Measurements from ENCODE around the gene LCP1.

Gene LCP1

DNA sequence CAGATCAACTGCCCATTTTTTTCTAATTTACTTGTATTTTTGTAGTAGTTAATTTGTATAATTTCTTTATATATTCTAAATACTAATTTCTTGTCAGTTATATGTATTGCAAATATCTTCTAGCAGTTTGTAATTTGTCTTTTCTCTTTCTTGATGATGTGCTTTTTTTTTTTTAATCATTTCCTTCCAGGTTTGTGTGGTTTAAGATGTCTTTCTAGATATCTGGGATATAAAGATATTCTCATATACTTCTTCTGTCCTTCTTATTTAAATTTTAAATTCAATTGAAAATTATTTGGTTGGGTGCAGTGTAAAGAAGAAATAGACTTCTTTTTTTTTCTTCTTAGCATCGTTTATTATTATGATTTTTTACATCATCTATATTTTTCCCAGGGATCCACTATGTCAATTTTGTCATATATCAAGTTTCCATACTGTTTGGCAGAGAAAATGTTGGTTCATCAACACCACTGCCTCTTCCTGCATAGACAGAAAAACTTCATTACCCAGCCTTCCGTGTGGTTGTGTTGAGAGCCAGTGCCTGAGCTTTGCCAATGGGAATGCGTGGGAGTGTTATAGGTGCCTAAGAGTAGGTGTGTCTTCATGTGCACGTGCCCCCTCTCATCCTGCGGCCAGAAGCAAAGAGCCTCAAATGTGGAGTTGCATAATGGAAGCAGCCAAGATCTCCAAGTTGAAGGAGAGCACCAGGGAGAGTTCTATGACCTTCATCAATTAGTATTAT is 93.0 kb downstream of the LCP1 start:
- H3K27me3 ChIP-seq (ENCODE audit: insufficient read depth, low read length), result no peaks in the 10 kb centered on the region
- H3K9me3 ChIP-seq (ENCODE audit: low read length), result no peaks in the 10 kb centered on the region
- H3K4me3 ChIP-seq (ENCODE audit: low read length), result no peak overlapping the region
- H2AFZ ChIP-seq (ENCODE audit: low read depth, low read length), result no peak overlapping the region
- H3K4me1 ChIP-seq (ENCODE audit: insufficient read depth, low read length), result no peaks in the 10 kb centered on the region
- no peaks in the 10 kb centered on the region for H3K36me3 ChIP-seq (ENCODE audit: insufficient read depth, low read length)

DNA sequence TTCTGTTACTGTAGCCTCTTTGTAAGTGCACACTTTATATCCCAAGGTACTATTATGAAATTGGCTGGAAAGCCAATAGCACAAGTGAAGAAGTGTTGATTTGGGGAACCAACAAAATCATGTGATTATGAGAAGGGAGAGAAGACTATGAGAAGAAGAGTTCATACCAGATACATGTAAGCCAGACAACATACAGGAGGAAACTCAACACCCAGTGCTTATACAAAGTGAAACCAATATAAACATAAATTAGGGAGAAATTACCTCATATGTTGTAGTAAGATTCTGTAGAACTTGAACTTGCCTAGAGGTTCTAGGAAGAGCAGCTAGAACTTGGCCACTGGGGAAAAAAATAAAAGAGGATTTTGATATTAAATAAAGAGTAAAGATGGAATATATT is 94.5 kb downstream of the LCP1 start:
- Histone ChIP-seq H3K9me3 (ENCODE audit: low read length) (no peaks in the 10 kb centered on the region), H3K4me3 (ENCODE audit: low read length) (no peak overlapping the region), H2AFZ (ENCODE audit: low read depth, low read length) (no peak overlapping the region), H3K36me3 (ENCODE audit: insufficient read depth, low read length) (no peaks in the 10 kb centered on the region), H3K27me3 (ENCODE audit: insufficient read depth, low read length) (no peaks in the 10 kb centered on the region), H3K4me1 (ENCODE audit: insufficient read depth, low read length) (no peaks in the 10 kb centered on the region)

DNA sequence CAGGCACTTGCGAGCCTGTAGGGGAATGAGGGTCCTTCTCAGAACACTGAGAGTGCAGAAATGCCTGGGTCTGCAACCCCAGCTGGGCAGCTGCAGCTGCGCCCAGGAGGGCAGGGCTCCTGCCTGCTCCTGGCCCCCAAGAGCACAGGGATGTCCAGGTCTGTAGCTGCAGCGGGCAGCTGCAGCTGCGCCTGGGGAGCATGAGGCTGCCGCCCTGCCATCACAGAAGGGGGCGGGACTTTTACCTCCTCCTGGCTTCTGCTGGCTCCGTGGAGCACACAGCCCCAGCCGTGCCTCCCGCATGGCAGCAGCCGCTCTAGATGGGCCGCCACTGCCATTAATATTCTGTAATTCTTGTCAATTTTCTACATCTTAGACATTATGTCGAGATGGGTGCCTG is 95.0 kb downstream of the LCP1 start:
- H3K4me1 ChIP-seq (ENCODE audit: insufficient read depth, low read length), result no peaks in the 10 kb centered on the region
- H3K4me3 ChIP-seq (ENCODE audit: low read length), result no peak overlapping the region
- H3K9me3 ChIP-seq (ENCODE audit: low read length), result no peaks in the 10 kb centered on the region
- no peaks in the 10 kb centered on the region for H3K27me3 ChIP-seq (ENCODE audit: insufficient read depth, low read length)
- no peaks in the 10 kb centered on the region for H3K36me3 ChIP-seq (ENCODE audit: insufficient read depth, low read length)
- H2AFZ ChIP-seq (ENCODE audit: low read depth, low read length), result no peak overlapping the region

DNA sequence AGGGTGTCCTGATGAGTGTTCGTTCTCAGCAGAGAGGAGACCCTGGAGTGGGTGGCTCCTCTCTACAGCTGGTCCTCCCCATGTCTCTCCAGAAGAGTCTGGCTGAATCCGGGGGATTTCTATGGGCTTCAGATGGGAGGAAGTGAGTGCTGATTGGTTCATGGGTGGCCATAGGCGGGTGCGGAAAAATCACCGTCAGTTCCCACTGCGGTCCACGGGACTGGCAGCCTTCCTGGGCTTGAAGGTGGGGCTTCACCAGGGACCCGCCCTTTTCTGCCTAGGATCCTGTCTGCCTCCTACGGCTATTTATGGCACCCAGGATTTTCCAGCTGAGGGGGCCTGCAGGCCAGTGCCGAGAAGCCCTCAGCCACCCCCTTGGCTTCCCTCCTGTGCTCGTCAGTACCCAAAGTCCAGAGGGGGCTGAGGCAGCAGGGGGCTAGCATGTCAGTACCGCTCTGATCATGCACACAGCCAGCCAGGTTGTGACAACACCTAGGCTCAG is 95.5 kb downstream of the LCP1 start:
- Histone ChIP-seq H3K4me1 (ENCODE audit: insufficient read depth, low read length) (no peaks in the 10 kb centered on the region), H3K4me3 (ENCODE audit: low read length) (no peak overlapping the region), H2AFZ (ENCODE audit: low read depth, low read length) (no peak overlapping the region), H3K9me3 (ENCODE audit: low read length) (no peaks in the 10 kb centered on the region), H3K27me3 (ENCODE audit: insufficient read depth, low read length) (no peaks in the 10 kb centered on the region), H3K36me3 (ENCODE audit: insufficient read depth, low read length) (no peaks in the 10 kb centered on the region)

DNA sequence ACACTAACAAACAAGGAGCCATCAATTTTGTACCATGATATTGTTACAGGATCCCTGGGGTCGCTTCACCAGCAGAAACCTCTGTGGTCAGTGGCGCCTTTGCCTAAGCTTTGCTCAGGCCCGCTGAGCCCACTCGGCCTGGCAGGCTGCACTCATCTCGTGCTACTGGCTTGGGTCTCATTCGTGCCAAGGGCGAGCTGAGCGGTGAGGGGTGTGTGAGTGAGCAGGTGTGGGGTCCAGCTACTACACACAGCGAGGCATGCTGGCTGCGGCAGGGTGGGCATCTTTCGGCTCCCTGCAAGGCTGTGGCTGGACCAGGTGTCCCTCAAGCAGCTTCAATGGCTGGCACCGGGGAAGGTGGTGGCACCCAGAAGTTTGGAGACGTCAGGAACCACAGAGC is 96.2 kb downstream of the LCP1 start:
- H3K9me3 ChIP-seq (ENCODE audit: low read length), result no peaks in the 10 kb centered on the region

DNA sequence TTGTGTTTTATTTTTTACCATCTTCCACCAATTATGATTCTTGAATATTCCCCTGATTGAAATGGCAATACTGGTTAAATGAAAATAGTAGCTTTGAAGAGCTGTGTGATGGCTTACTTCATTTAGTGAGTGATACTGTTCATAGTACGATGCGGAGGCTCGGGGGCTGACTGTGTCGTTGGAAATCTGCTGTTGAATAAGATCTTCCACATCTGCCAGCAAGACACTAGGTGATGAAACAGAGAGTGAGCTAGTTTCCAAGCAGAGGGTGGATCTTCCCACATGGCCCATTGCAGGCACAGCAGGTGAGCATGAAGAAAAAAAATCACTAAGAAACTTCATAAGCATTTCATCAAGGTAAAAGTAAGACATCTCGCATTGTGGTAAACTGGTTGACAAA is 99.7 kb downstream of the LCP1 start:
- H3K36me3 ChIP-seq (ENCODE audit: insufficient read depth, low read length), result no peaks in the 10 kb centered on the region
- no peak overlapping the region for H3K4me3 ChIP-seq (ENCODE audit: low read length)
- H3K27me3 ChIP-seq (ENCODE audit: insufficient read depth, low read length), result no peaks in the 10 kb centered on the region
- no peaks in the 10 kb centered on the region for H3K4me1 ChIP-seq (ENCODE audit: insufficient read depth, low read length)
- H3K9me3 ChIP-seq (ENCODE audit: low read length), result no peaks in the 10 kb centered on the region
- H2AFZ ChIP-seq (ENCODE audit: low read depth, low read length), result no peak overlapping the region

More for the DNA sequence above, 96.2 kb downstream of the LCP1 start:
- Histone ChIP-seq H3K36me3 (ENCODE audit: insufficient read depth, low read length) (no peaks in the 10 kb centered on the region), H3K4me3 (ENCODE audit: low read length) (no peak overlapping the region), H3K27me3 (ENCODE audit: insufficient read depth, low read length) (no peaks in the 10 kb centered on the region), H3K4me1 (ENCODE audit: insufficient read depth, low read length) (no peaks in the 10 kb centered on the region), H2AFZ (ENCODE audit: low read depth, low read length) (no peak overlapping the region)

DNA sequence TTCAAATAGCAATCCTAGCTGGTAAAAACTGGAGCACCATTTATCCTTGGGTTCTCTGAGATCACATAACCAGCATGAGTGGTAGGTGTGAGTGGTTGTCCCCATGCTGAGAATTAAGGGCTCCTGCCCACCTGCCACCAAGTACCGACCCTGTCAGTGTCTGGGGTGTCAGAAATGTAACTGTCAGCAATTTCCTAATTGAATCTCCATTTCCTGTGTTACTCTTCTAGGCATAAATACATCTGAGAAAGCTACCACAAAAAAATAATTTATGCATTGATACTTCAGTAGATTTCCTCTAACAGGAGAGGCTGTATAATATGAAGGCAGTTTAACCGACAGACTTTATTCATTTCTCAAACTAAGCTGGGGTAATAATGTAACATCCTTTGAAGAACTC is 102.2 kb downstream of the LCP1 start:
- Histone ChIP-seq H3K27me3 (ENCODE audit: insufficient read depth, low read length) (no peaks in the 10 kb centered on the region), H3K4me3 (ENCODE audit: low read length) (no peak overlapping the region), H3K9me3 (ENCODE audit: low read length) (peaks cover 1% of the 10 kb centered on the region), H3K4me1 (ENCODE audit: insufficient read depth, low read length) (no peaks in the 10 kb centered on the region), H3K36me3 (ENCODE audit: insufficient read depth, low read length) (no peaks in the 10 kb centered on the region), H2AFZ (ENCODE audit: low read depth, low read length) (no peak overlapping the region)

DNA sequence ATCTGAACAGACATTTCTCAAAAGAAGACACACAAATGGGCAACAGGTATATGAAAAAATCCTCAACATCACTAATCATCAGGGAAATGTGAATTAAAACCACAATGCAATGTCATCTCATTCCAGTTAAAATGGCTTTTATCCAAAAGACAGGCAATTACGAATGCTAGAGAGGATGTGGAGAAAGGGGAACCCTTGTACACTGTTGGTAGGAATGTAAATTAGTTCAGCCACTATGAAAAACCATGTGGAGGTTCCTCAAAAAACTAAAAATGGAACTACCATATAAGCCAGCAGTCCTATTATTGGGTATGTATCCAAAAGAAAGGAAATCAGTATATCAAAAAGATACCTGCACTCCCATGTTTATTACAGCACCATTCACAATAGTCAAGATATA is 104.7 kb downstream of the LCP1 start:
- no peaks in the 10 kb centered on the region for H3K4me1 ChIP-seq (ENCODE audit: insufficient read depth, low read length)
- H3K36me3 ChIP-seq (ENCODE audit: insufficient read depth, low read length), result no peaks in the 10 kb centered on the region
- H3K4me3 ChIP-seq (ENCODE audit: low read length), result no peak overlapping the region
- H2AFZ ChIP-seq (ENCODE audit: low read depth, low read length), result no peak overlapping the region
- H3K27me3 ChIP-seq (ENCODE audit: insufficient read depth, low read length), result no peaks in the 10 kb centered on the region
- H3K9me3 ChIP-seq (ENCODE audit: low read length), result peaks cover 2% of the 10 kb centered on the region

DNA sequence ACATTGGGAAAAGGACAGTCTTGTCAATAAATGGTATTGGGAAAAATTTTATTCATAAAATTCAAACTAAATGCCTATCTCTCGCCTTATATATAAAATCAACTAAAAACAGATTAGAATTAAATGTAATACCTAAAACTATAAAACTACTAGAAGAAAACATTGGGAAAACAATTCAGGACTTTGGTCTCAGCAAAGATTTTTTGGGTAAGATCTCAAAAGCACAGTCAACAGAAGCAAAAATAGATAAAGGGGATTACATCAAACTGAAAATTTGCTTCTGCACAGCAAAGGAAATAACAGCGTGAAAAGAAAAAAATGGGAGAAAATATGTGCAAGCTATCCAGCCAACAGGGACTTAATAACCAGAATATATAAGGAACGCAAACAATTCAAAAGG is 105.2 kb downstream of the LCP1 start:
- H3K36me3 ChIP-seq (ENCODE audit: insufficient read depth, low read length), result no peaks in the 10 kb centered on the region
- no peaks in the 10 kb centered on the region for H3K4me1 ChIP-seq (ENCODE audit: insufficient read depth, low read length)
- H3K27me3 ChIP-seq (ENCODE audit: insufficient read depth, low read length), result no peaks in the 10 kb centered on the region
- H3K4me3 ChIP-seq (ENCODE audit: low read length), result no peak overlapping the region
- peaks cover 2% of the 10 kb centered on the region for H3K9me3 ChIP-seq (ENCODE audit: low read length)
- no peak overlapping the region for H2AFZ ChIP-seq (ENCODE audit: low read depth, low read length)

Measured in neuron (in vitro differentiated cells).